ENCODE data around the gene MOB4.
"Not testable (repeated sequence)": the region's sequence is repeated elsewhere in the genome, so short reads cannot be mapped to it uniquely, and the experiment has no call there.

MOB4 gene

DNA sequence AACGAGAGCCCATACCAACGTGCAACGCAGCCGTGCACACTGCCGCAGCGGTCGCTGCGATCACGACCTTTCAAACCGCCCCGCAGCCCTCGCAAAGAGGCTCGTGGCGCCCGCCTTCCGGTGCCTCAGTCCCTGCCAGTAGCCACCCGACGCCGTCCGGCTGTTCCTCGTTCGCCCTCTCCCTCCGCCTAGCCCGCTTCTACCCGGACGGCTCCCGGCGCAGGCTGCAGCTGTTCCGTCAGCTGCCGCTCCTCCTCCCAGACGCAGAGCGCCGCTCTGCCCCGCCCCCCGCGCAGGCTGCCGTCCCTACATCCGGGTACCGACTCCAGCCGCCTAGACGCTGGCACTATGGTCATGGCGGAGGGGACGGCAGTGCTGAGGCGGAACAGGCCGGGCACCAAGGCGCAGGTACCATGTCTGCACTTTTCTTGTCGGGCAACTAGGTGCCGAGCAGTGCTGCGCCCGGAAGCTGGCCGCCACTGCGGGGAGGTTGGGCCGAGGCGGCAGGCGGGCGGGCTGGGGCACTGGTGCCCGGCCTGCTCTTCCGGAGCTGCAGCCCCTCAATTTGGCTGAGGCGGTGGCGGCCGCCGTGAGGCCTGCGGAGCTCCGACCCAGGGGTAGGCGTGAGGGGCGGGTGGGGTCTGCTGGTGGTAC, at the start of gene MOB4:
TSS of gene MOB4 (plus strand) at position 328 of the 654 bp plus-strand sequence. CDS start at position 349, 21 bp downstream.
- peak; percentile 94 for DNase-seq

GRCh38 chr2:197472166-197472565, 43.7 kb upstream of the MOB4 start:
- DNase-seq: no peak

DNA sequence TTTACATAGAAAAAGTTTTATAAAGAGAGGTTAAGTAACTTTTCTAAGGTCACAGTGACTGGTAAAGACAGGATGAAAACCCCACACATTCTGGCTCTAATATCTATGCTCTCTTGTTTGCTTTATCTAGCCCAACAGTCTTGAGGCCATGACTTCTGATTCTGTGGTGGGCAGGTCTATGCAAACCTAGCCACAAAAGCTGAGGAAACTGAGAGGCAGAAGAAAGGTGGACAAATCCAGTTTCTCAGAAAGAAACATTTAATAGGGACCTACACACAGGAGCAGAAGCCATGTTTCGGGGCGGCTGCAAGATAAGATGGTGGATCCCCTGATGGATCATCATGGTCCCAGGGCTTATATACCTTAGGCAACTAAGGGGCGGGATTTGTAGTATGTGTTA, 38.1 kb upstream of the MOB4 start:
- no peak for DNase-seq

DNA sequence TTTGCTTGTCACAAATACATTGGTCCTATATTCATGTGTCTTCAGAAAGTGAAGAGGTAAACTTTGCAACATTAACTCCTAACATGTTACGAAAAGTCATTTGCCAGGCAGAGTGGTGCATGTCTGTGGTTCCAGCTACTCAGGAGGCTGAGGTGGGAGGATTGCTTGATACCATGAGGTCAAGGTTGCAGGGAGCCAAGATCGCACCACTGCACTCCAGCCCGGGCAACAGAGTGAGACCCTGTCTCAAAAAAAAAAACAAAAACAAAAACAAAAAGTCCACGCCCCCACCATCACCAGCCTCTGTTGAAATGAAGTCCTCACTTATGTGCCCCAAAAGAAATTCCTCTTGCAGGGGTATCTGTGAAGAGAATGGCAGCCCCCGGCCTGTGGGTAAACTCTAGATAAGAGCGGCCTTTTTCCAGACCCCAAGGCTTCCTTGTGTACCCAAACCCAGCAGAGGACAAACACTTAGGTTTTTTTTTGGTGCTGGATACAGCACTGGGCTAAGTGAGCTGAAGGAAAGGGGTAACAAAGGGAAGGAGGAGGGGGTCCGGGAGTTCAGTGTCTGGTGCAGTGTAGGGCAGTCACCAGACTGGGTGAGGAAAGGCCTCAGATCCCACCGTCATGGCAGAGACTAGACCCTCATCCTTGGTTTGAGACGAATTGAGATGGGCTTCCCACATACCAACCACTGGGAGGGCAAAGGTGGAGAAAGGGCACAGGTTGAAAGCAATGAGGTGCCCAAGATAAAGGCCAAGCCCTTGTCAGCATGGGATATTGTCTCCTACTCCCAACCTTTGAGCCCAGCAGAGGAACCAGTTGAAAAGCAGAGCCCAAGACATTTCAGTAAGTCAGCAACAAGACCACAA, 35.5 kb upstream of the MOB4 start:
- DNase-seq: no peak

- DNase-seq: not testable (repeated sequence)
Measured at GRCh38 chr2:197484248-197484647, 31.6 kb upstream of the MOB4 start.

GRCh38 chr2:197486175-197486574, 29.7 kb upstream of the MOB4 start:
- DNase-seq: no peak

GRCh38 chr2:197487385-197487784, 28.5 kb upstream of the MOB4 start:
- no peak for DNase-seq

DNA sequence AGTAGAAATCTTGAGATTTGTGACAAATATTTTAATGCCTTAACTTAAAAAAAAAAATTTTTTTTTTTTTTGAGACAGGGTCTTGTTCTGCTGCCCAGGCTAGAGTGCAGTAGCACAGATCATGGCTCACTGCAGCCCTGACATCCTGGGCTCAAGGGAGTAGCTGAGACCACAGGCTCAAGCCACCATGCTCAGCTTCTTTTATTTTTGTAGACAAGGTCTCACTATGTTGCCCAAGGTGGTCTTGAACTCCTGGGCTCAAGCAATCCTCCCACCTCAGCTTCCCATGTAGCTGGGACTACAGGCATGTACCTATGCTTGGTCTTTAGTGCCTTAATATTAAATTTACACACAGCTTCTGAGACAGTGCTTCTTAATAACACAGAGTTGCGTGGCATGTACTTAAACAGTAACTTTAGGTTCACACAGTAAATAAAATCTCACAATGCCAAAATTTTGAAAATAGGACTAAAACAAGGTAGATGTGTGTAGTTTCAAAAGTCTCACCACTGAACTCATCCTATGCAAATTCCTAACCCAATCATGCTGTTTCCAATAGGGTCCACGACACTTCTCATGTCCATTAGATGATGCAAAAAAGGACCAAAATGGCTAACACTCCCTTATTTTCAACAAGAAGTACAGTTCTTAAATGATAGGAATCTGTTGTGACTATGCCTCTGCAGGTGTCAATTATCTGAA, 20.3 kb upstream of the MOB4 start:
- no peak for DNase-seq

GRCh38 chr2:197496695-197497094, 19.2 kb upstream of the MOB4 start:
- DNase-seq: no peak

DNA sequence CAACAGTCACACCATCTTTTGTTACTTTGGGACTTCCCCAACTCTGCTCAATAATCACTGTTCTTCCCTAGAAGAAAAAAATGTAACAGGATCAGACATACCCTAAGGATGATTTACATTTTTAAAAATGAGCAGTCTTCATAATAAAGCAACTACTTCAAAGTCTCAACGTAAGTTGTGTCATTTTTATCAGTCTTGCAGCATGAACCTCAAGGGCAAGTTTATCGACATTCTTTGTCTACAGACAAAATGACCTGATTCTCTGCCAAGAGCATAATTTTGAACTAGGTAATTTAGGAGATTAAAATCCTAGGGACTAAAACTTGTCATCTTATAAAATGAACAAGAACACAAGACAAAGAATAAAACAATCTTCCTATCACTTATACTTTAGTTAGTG, 18.5 kb upstream of the MOB4 start:
- no peak for DNase-seq

GRCh38 chr2:197498235-197498936, 17.5 kb upstream of the MOB4 start:
- no peak for DNase-seq

GRCh38 chr2:197498937-197499593, 16.8 kb upstream of the MOB4 start:
- peak; percentile 45 for DNase-seq

DNA sequence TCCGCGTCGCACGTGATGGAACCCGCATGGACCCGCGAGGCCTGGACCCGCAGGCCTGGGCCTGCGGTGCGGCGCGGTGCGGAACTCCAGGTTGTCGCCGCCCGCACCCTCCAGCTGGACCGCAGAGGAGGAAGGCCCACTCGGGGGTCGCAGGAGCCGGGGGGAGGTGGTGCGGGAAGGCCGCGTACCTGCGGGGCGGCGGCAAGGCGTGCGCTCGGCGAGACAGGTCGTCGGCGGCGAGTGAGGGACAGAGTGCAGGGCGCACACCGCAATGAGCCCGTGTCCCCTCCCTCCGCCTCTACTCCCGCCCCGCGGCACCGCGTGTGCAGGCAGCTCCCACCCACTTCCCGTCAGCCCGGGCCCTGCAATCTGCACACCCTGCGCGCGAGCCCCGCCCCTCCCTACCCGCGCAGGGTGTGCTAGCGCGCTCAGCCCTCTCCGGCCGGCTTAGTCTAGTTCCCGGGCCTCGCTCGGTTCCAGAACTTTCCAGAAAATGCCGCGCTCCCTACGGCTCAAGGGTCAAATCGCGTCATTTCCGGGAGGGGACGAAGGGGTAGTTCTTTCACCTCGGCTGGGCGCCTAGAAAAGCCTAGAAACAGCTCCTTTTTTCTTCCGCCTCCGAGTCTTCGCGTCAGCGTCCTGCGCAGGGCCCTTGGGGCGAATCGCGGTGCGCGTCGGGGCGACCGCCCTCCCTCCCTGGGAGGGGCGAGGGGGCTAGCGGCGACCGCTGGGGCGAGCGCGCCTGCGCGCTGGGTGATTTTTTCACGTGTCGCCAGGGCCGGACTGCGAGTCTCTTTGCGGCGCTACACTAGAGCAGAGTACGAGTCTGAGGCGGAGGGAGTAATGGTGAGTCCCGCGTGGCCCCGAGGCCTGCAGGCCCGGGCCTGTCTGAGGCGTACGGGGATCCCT, 16.0 kb upstream of the MOB4 start, which contains the start of the genes HSPD1 and HSPE1:
TSS of gene HSPD1 (minus strand) at position 247 of the 909 bp plus-strand sequence. CDS start 992 bp downstream, outside the sequence.
TSS of gene HSPE1 (plus strand) at position 786 of the 909 bp plus-strand sequence. CDS start at position 844, 58 bp downstream.
- peak; percentile 97 for DNase-seq

GRCh38 chr2:197500503-197501131, 15.2 kb upstream of the MOB4 start:
- peak; percentile 53 for DNase-seq

DNA sequence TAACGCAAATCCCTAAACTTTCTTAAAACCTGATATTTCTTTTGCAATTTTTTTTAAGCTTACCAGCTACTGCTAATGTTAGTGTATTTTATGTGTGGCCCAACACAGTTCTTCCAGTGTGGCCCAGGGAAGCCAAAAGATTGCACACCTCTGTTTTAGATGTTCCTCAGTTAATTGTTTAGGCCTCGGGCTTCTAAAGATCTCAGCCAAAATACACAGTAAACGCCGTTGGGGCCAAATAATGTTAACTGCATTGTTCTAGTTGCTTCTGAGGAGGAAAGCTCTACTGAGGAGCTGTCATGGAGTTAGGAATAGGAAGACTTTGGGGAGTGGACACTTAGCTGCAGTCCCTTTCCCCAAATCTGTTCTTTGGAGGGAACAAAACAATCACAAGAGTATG, 13.7 kb upstream of the MOB4 start:
- no peak for DNase-seq

GRCh38 chr2:197502685-197503084, 13.2 kb upstream of the MOB4 start:
- DNase-seq: no peak

- no peak for DNase-seq
Measured at GRCh38 chr2:197504000-197504399, 11.9 kb upstream of the MOB4 start.

DNA sequence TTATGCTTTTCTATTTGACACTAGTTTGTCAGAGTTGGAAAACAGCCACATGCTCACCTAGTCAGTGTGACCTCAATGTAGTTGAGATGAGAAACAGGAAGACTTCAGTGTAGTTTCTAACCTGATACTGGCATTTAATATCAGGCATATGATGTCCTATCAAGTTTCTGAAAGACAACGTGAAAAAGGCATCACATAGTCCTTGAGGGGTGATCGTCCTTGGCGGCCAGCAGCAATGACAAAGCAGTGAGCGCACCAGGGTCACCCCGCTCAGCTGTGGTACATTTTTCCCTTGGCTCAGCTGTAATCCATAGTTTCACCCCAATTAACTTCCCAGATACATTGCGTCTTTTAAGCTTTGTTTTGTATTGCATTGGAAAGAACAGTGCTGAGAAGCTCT, 11.4 kb upstream of the MOB4 start:
- no peak for DNase-seq

DNA sequence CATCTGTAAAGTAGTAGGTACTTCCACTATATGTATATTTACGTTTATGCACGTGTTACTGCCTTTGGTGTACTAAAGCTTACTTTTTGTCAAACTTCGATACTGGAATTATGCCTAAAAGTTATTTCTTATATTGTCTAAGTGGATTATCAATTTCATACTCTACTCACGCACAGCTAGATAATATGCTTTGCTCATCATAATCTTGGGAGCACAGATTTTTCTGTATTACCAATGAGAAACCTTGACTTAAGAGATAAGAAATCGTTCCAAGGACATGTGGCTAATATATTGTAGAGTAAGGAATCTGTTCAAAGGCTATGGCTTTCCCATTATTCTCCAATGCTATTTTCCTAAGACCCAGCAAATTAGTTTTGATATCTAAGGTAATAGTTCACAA, 9.2 kb upstream of the MOB4 start:
- DNase-seq: no peak

- no peak for DNase-seq
Measured at GRCh38 chr2:197513915-197514314, 2.0 kb upstream of the MOB4 start.

- DNase-seq: no peak
Measured at GRCh38 chr2:197514754-197515153, 1.1 kb upstream of the MOB4 start.

Data from NCI-H526 treated with DMSO at 0.1 percent for 48 hours (cell line).